ENCODE measurements around the gene GJB2.
"Not testable (repeated sequence)": the region's sequence is repeated elsewhere in the genome, so short reads cannot be mapped to it uniquely, and the experiment has no call there.

GJB2 gene

GRCh38 chr13:20165417-20166257 lies 27.1 kb downstream of the GJB2 start:
- DNase-seq (ENCODE audit: low read depth in 2 of 2) = no peak

- DNase-seq (ENCODE audit: low read depth in 2 of 2) = no peak
Measured at GRCh38 chr13:20161951-20162300, 30.8 kb downstream of the GJB2 start.

GRCh38 chr13:20161275-20161950 lies 31.3 kb downstream of the GJB2 start:
- DNase-seq (ENCODE audit: low read depth in 2 of 2) = no peak

GRCh38 chr13:20160306-20161274 lies 32.1 kb downstream of the GJB2 start, which contains the start of gene GJA3:
Gene GJA3 (minus strand): TSS chr13:20161052. CDS start chr13:20143288, 17,764 bp downstream.
- DNase-seq (ENCODE audit: low read depth in 2 of 2) = peak; percentile 36 to 58

GRCh38 chr13:20159646-20160305 lies 33.0 kb downstream of the GJB2 start:
- DNase-seq (ENCODE audit: low read depth in 2 of 2) = no peak

GRCh38 chr13:20157151-20157796 lies 35.5 kb downstream of the GJB2 start:
- DNase-seq (ENCODE audit: low read depth in 2 of 2) = no peak

GRCh38 chr13:20156702-20157101 lies 36.0 kb downstream of the GJB2 start:
- DNase-seq (ENCODE audit: low read depth in 2 of 2) = no peak

- DNase-seq (ENCODE audit: low read depth in 2 of 2) = not testable (repeated sequence)
Measured at GRCh38 chr13:20153290-20153689, 39.4 kb downstream of the GJB2 start.

- DNase-seq (ENCODE audit: low read depth in 2 of 2) = no peak
Measured at GRCh38 chr13:20151612-20152011, 41.1 kb downstream of the GJB2 start.

GRCh38 chr13:20151016-20151415 lies 41.7 kb downstream of the GJB2 start:
- DNase-seq (ENCODE audit: low read depth in 2 of 2) = no peak

GRCh38 chr13:20150561-20150960 lies 42.2 kb downstream of the GJB2 start:
- DNase-seq (ENCODE audit: low read depth in 2 of 2) = no peak

GRCh38 chr13:20149762-20150161 lies 43.0 kb downstream of the GJB2 start:
- no peak for DNase-seq (ENCODE audit: low read depth in 2 of 2)

GRCh38 chr13:20148501-20149183 lies 44.1 kb downstream of the GJB2 start:
- no peak for DNase-seq (ENCODE audit: low read depth in 2 of 2)

GRCh38 chr13:20146381-20146780 lies 46.4 kb downstream of the GJB2 start:
- DNase-seq (ENCODE audit: low read depth in 2 of 2) = no peak

GRCh38 chr13:20145521-20145920 lies 47.2 kb downstream of the GJB2 start:
- no peak for DNase-seq (ENCODE audit: low read depth in 2 of 2)

GRCh38 chr13:20144141-20144850 lies 48.4 kb downstream of the GJB2 start:
- DNase-seq (ENCODE audit: low read depth in 2 of 2) = no peak

- no peak for DNase-seq (ENCODE audit: low read depth in 2 of 2)
Measured at GRCh38 chr13:20142927-20143480, 49.7 kb downstream of the GJB2 start.

- DNase-seq (ENCODE audit: low read depth in 2 of 2) = no peak
Measured at GRCh38 chr13:20142023-20142926, 50.5 kb downstream of the GJB2 start.
